SKM-1 treated with dmso at 0.1 percent for 144 hours (cell line): ENCODE results near the gene TMEM266.

Source experiments
- DNase-seq: peaks from one replicate; lab custom pipeline; 2025; ENCODE audit not compliant: unreplicated experiment; lab: John Stamatoyannopoulos, UW

TMEM266 gene

DNA sequence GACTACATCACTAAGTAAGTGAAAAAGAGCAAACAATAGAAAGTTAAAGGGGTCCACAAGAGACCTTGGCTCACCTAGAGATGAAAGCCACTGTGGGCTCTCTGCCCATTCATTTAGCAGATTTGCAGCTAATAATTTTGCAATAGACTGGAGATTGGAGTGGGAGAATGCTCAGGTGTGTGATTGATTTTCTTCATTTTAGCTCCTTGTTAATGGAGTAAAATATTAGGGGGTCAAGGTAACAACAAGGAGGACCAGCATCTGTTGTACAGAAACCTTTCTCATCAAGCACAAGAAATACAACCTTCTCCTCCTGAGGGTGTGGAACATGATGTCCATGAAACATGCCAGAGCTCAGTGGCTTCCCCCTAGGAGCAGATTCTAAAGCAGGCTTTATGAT is 63.2 kb downstream of the TMEM266 start:
- DNase-seq = no peak

- no peak for DNase-seq
These were observed 67.4 kb downstream of the TMEM266 start for GRCh38 chr15:76127169-76127568.

DNA sequence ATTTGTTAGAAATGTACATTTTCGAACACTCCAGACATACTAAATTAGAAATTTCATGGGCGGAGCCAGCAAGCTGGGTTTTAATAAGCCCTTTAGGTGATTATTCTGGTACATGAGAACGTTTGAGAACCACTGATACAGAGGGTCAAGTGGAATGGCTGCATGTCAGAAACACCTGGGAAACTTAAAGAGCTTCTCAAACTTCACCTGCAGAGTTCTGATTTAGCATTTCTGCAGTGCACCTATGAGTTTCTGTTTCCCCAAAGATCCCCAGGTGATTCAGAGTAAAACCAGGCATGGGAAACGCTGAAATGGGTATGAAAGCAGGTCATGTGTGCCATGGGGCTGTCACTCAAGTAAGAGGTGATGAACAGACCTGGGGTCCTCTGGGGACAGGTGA is 68.1 kb downstream of the TMEM266 start:
- DNase-seq = no peak

- no peak for DNase-seq
These were observed 74.8 kb downstream of the TMEM266 start for GRCh38 chr15:76134537-76134936.

DNA sequence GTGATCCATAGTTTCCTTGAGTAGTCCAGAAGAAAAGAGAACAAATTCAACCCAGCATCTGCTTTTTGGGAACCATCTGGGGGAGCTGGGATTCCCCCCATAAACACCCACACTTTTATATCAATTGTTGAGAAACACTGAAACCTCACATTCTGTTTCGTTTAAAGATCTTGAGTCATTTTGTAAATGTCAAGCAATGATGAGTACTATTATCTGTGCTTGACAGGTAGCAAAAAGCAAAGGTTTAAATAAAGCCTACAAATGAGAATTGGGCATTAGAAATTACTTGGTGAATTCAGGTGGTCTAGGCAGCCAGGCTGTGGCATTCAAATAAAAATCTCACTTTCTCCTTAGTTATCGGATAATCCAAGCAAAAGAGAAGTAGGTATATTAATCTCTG is 75.7 kb downstream of the TMEM266 start:
- no peak for DNase-seq

- no peak for DNase-seq
These were observed 78.7 kb downstream of the TMEM266 start for GRCh38 chr15:76138436-76138835.

- DNase-seq = peak; percentile 69
These were observed 79.7 kb downstream of the TMEM266 start for GRCh38 chr15:76139368-76140073.

DNA sequence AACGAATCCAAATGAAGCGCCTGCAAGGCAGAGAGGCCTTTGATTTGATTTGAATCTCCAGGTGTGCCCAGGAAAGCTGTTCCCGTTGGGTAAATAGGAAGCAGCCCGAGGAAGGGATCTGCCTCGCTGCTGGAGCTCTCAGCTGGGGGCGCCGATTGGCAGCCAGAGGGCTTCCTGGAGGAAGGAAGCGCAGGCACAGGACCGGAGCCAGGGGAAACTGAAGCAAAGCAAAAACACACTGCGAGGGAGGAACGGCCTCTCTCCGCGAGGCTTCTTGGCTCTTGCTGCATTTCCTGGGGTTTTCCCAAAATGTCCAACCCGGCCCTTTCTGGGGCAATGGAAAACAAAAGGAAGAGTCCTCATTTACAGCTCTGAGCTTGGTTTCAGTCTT is 80.3 kb downstream of the TMEM266 start:
- DNase-seq = no peak

DNA sequence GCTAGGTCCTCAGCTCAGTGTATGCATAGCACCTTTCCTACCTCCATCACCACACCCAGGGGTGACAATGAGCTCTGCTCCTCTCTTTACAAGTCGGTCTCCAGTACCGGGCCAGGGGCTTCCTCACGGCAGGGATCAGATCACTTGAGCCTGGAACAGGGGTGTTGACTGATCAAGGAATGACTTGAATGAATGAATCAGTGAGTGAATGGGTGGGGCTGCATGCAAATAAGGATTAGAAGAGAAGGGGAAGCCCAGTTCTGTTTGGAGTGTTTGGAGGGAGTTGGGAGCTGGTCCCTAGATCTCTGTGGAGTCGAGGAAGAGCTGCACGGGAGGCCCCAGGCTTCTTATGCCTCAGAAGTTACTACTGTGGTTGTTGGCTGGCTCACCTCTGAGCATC is 87.0 kb downstream of the TMEM266 start:
- DNase-seq = no peak

DNA sequence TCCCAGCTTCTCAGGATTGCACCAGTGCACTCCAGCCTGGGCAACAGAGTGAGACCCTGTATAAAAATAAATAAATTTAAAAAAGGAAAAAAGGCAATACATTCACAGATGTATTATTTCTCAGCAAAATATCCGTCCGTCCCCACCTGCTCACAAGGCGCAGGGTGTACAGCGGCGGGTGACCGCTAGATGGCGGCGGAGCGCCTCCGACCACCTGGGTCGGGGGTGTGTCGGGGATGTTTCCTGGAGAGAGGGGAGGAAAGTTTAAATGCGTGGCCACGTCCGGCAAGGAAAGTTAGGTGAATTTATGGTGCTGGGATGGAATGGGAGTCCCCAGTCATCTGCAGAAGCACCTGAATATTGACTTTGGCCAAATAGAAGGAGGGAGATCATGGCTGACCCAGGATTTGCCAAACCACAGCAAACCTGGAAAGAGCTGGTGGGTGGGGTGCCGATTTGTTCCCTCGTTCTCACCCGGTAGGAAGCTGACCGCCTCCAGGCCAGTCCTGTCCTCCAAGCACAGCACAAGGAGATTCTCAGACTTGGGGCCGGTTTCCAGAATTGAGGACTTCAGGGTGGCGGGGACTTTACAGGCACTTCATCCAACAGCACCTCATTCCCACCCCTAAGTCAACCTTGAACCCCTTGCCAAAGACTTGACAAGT is 88.3 kb downstream of the TMEM266 start:
- DNase-seq = no peak

GRCh38 chr15:76149291-76149915 is 89.6 kb downstream of the TMEM266 start:
- DNase-seq = no peak

DNA sequence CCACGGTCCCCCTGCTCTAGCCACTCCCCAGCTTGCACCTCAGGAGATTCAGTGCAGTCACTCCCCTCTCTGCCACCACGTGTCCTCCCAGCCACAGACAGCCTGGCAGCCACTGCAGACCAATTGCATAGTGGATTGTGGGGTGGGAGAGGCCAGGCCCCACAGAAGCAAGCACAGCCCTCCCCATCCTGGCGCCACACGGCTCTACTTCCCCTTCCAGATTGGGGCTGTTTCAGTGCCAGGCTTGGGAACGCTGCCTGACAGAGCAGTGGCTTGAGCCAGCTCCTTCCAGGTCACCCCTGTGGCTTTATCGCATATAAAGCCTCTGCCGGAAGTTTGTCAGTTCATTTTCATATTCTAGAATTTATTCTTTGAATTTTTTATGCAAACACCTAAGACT is 90.7 kb downstream of the TMEM266 start:
- DNase-seq = peak; percentile 60

DNA sequence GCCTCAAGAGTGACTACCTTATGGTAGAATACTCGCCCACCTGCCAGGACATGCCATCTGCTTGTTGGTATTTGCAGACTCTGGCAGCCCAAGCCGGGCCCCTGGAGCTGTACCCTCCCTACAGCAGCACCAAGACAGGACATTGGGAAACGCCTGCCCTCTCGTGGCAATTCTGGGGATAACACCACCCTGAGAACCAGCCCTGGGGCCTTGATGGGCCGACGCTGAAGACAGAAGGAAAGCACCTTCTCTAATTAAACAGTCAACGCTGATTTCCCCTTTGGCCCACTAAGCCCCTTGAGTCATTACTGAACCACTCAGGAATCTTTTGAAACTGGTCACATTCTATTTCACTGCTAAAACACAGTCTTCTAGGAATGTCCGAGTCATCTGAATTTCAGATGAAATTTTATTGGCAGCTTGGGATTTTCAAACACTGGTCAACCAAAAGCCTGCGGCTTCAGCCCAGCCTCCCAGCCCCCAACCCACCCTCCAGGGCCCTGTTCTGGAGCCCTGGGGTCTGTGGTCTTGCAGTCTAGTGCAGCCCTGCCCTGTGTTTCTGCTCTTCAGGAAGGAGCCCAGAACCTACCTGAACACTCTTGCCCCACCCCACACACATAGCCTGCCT is 91.3 kb downstream of the TMEM266 start:
- peak; percentile 51 for DNase-seq

- no peak for DNase-seq
These were observed 91.8 kb downstream of the TMEM266 start for GRCh38 chr15:76151599-76151974.

DNA sequence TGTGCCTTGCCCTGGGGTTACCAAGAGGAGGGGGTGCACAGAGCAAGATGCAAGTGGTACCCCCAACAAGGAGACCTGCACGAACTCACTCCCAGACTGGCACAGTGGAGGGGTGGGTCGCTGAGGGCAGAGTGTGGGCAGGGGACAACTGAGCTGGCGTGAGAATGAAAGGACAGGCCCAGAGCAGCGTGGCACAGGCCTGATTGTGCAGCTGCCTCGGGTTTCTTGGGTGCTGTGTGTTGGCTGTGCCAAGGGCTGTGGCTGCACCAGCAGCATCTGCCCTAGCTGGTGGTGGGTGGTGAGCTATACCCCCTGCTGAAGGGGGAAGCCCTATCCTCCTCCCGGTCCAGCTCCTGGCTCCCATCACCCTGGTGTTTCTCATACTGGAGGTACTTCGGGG is 92.4 kb downstream of the TMEM266 start:
- no peak for DNase-seq

- no peak for DNase-seq
These were observed 93.7 kb downstream of the TMEM266 start for GRCh38 chr15:76153241-76154197.

- DNase-seq = no peak
These were observed 95.9 kb downstream of the TMEM266 start for GRCh38 chr15:76155731-76156130.

GRCh38 chr15:76158226-76158625 is 98.4 kb downstream of the TMEM266 start:
- no peak for DNase-seq

DNA sequence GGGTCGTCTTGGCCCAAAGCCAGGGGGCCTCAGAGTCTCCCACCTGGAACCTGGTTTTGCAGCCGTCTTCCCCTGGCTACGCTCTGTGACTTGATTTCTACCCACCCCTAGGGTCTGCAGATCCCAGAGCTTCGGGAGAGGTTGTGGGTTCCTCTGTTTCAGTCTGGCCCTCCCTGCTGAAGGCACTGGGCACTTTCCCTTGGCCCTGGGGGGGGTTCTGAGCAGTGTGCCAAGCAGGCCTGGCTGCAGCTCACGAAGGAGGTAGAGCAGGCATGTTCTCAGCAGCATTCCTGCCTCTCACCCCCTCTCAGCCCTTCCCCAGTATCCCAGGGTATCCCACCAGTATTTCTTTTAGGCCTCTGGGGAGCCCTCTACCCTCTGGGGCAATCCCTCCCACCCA is 99.0 kb downstream of the TMEM266 start:
- DNase-seq = no peak

DNA sequence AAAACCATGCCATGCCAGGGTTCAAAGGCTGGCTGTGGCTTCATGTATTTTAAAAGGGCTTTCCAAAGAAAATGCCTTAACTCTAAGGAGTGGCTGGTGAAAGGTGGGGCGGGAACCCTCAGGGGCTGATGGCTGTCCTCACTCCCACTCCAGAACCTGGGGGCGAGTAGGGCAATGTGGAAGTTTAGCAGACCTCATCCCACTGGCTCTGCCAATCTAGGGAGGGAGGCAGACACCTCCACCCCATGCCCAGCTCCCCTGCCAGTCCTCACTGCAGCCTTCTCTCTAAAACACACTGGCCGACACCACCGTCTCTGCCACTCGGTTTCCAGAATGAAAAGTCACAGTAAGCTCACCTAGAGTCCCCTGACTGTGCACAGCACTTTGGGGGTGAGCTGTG is 99.5 kb downstream of the TMEM266 start:
- no peak for DNase-seq
